WTC11 (cell line): Measurements from ENCODE around the gene OR2AE1. TPM values are rescaled to one million over a fixed set of nuclear protein-coding genes. Genes with fewer than 3 reads are reported as not detected.

ENCODE experiments used
- ATAC-seq: fragments of 200-7000 bp; cut with Tn5 transposase; 2 replicates; pipeline ENCODE4 v1.10.0; 2021; ENCODE audit warnings: mild to moderate bottlenecking, moderate library complexity
- CTCF ChIA-PET: fragments of 300-600 bp; sonication (Branson Sonifier 250); formaldehyde crosslinking; loops from one replicate; lab custom pipeline; 2021; ENCODE audit warnings: antibody characterized with exemption; lab: Charles Lee
- POLR2A ChIA-PET: fragments of 350-600 bp; sonication (Branson Sonifier 250); formaldehyde crosslinking; loops from one replicate; lab custom pipeline; 2021; ENCODE audit warnings: antibody characterized with exemption; lab: Charles Lee
- DNase-seq: peaks from one replicate; pipeline ENCODE4 v3.0.0; 2021; ENCODE audit warnings: low spot score
- H3K27ac Mint-ChIP-seq: 2 replicates; pipeline ENCODE4 v1.8.0; 2021; ENCODE audit warnings: mixed read lengths
- H3K27me3 Mint-ChIP-seq: 2 replicates; pipeline ENCODE4 v1.8.0; 2021; ENCODE audit warnings: low read depth, mild to moderate bottlenecking, moderate library complexity, mixed read lengths
- H3K36me3 Mint-ChIP-seq: 2 replicates; pipeline ENCODE4 v1.8.0; 2021; ENCODE audit warnings: mixed read lengths
- H3K4me1 Mint-ChIP-seq: 2 replicates; pipeline ENCODE4 v1.8.0; 2022; ENCODE audit warnings: mixed read lengths
- H3K4me3 Mint-ChIP-seq: 2 replicates; pipeline ENCODE4 v1.8.0; 2021; ENCODE audit warnings: mild to moderate bottlenecking, moderate library complexity, mixed read lengths
- H3K9me3 Mint-ChIP-seq: 2 replicates; pipeline ENCODE4 v1.8.0; 2021; ENCODE audit warnings: mixed read lengths
- CREB1 ChIP-seq: sonication (generic); formaldehyde crosslinking; IDR thresholded peaks from 2 replicates; pipeline ENCODE4 v1.8.0; 2023; ENCODE audit warnings: mild to moderate bottlenecking, missing genetic modification reagents
- E2F1 ChIP-seq: sonication (generic); formaldehyde crosslinking; IDR thresholded peaks from 2 replicates; pipeline ENCODE4 v1.8.0; 2022; ENCODE audit warnings: mild to moderate bottlenecking, missing genetic modification reagents
- ERG ChIP-seq: fragments of 250-450 bp; sonication (Bioruptor Pico); IDR thresholded peaks from 2 replicates; pipeline ENCODE4 v1.8.0; 2021; ENCODE audit warnings: mild to moderate bottlenecking
- ETV6 ChIP-seq: sonication (generic); formaldehyde crosslinking; IDR thresholded peaks from 2 replicates; pipeline ENCODE4 v1.8.1; 2022; ENCODE audit warnings: mild to moderate bottlenecking, missing genetic modification reagents
- FOXP4 ChIP-seq: sonication (generic); formaldehyde crosslinking; IDR thresholded peaks from 2 replicates; pipeline ENCODE4 v1.8.0; 2022; ENCODE audit warnings: mild to moderate bottlenecking, missing genetic modification reagents
- GTF2I ChIP-seq: fragments of 250-450 bp; sonication (Bioruptor Pico); conservative IDR thresholded peaks from 2 replicates; pipeline ENCODE4 v1.4.0; 2021; ENCODE audit warnings: mild to moderate bottlenecking
- PRDM15 ChIP-seq: sonication (generic); formaldehyde crosslinking; IDR thresholded peaks from 2 replicates; pipeline ENCODE4 v1.8.0; 2022; ENCODE audit warnings: missing genetic modification reagents
- RELA ChIP-seq: sonication (generic); formaldehyde crosslinking; IDR thresholded peaks from 2 replicates; pipeline ENCODE4 v1.8.1; 2022; ENCODE audit warnings: missing genetic modification reagents, mild to moderate bottlenecking, borderline replicate concordance
- STAT6 ChIP-seq: sonication (generic); formaldehyde crosslinking; conservative IDR thresholded peaks from 2 replicates; pipeline ENCODE4 v1.8.1; 2023; ENCODE audit warnings: mild to moderate bottlenecking, low read depth, missing genetic modification reagents, moderate library complexity
- ZNF232 ChIP-seq: sonication (generic); formaldehyde crosslinking; IDR thresholded peaks from 2 replicates; pipeline ENCODE4 v1.8.0; 2022; ENCODE audit warnings: mild to moderate bottlenecking, missing genetic modification reagents
- ZNF532 ChIP-seq: fragments of 250-450 bp; sonication (Bioruptor Pico); IDR thresholded peaks from 2 replicates; pipeline ENCODE4 v1.9.0; 2021; ENCODE audit warnings: mild to moderate bottlenecking, borderline replicate concordance
- total RNA-seq: library from RNA; stranded (reverse); gene quantifications from 3 replicates; pipeline ENCODE4 v1.2.3, GENCODE V29; 2021

OR2AE1 gene
- total RNA-seq, 1 experiment from 2014 or later: 0.15 TPM

- H3K4me3 Mint-ChIP-seq: no peak overlapping the region
- POLR2A ChIA-PET: no interaction called here
- DNase-seq: no peak
- TF ChIP-seq E2F1 (no peak), ETV6 (CRISPR knock-in tag) (no peak), ZNF232 (no peak), PRDM15 (CRISPR knock-in tag) (no peak), GTF2I (no peak), STAT6 (CRISPR knock-in tag) (no peak), FOXP4 (CRISPR knock-in tag) (no peak), ZNF532 (CRISPR knock-in tag) (no peak), ERG (CRISPR knock-in tag) (no peak), RELA (no peak), CREB1 (CRISPR knock-in tag) (no peak)
- no peaks in the 10 kb centered on the region for H3K9me3 Mint-ChIP-seq
- no peaks in the 10 kb centered on the region; the same call in 1 of the 2 replicates for H3K27me3 Mint-ChIP-seq
- CTCF ChIA-PET: interaction anchor here (0.7 kb wide), 1 partner anchor 234 kb away, joined by 3 read pairs; no protein-coding TSS in a partner anchor
- no peaks in the 10 kb centered on the region for H3K36me3 Mint-ChIP-seq
- H3K4me1 Mint-ChIP-seq: peaks cover 65% of the 10 kb centered on the region
- ATAC-seq: no peak
- peak overlapping the region; percentile 34; the same call in 1 of the 2 replicates for H3K27ac Mint-ChIP-seq
Observed at GRCh38 chr7:99837649-99838361, 39.0 kb downstream of the OR2AE1 start.
